Keratinocyte (primary cell): ENCODE results near the gene ZNF516.

Experiments
- EZH2 ChIP-seq: IDR thresholded peaks from one replicate; pipeline ENCODE4 v1.6.1; 2012; ENCODE audit warnings: inconsistent platforms, mild to moderate bottlenecking, low read length, moderate library complexity
- TF ChIP-seq, protein P1 (sequence below), 3 experiments: IDR thresholded peaks in 1 of 3; conservative IDR thresholded peaks in 1 of 3; optimal IDR thresholded peaks in 1 of 3; 2 replicates in 2 of 3; 3 replicates in 1 of 3; pipeline versions ENCODE3 to v1.5.1; 2011; ENCODE audit warnings: low read length in 3 of 3, mild to moderate bottlenecking in 3 of 3, moderate library complexity in 2 of 3, control low read depth in 1 of 3, inconsistent platforms in 1 of 3; ENCODE audit not compliant: insufficient read depth in 2 of 3; ENCODE audit errors: extremely low read depth in 1 of 3

DNA sequence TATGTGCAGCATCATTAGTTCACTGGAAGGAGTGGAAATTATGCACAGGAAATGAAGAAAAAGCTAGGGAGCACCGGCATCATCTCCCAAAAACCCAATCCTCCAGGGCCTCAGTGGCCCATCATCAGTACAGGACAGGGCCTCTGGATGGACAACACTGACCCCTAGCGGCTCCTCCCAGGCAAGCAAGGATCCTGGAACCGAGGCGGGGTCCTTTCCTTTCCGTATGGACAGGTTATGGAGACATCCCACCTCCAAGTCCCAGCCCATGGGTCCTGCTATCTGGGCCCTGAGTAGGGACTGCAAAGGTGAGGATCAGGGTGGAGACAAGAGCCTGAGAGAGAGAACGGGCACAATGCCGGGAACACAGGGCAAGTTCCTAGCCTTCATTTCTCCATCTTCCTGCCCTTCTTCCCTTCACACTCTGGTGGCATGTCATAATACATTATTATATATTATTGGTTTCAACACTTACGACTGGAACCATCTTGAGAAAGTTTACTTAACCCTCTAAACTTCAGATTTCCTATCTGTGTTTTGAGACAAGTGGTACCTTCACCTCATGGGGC, 68.2 kb downstream of the ZNF516 start:
- TF ChIP-seq, protein P1, sequence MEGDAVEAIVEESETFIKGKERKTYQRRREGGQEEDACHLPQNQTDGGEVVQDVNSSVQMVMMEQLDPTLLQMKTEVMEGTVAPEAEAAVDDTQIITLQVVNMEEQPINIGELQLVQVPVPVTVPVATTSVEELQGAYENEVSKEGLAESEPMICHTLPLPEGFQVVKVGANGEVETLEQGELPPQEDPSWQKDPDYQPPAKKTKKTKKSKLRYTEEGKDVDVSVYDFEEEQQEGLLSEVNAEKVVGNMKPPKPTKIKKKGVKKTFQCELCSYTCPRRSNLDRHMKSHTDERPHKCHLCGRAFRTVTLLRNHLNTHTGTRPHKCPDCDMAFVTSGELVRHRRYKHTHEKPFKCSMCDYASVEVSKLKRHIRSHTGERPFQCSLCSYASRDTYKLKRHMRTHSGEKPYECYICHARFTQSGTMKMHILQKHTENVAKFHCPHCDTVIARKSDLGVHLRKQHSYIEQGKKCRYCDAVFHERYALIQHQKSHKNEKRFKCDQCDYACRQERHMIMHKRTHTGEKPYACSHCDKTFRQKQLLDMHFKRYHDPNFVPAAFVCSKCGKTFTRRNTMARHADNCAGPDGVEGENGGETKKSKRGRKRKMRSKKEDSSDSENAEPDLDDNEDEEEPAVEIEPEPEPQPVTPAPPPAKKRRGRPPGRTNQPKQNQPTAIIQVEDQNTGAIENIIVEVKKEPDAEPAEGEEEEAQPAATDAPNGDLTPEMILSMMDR (optimal IDR thresholded peaks at IDR 0.05 in 1 of 3, IDR thresholded peaks at IDR 0.05 in 1 of 3, conservative IDR thresholded peaks at IDR 0.05 in 1 of 3; ENCODE audit: extremely low read depth in 1 of 3, insufficient read depth in 2 of 3, low read length in 3 of 3): peak; percentile 63 to 75 (median 67)
- no peak for TF ChIP-seq EZH2
